ENCODE results near the gene KIFAP3.
"Not testable (repeated sequence)": the region's sequence is repeated elsewhere in the genome, so short reads cannot be mapped to it uniquely, and the experiment has no call there.

GRCh38 chr1:169918220-169918619, 156.3 kb downstream of the KIFAP3 start:
- TF ChIP-seq CTCF (IDR thresholded peaks at IDR 0.05; ENCODE audit: low read depth, low read length, missing input control); REST (IDR thresholded peaks at IDR 0.05); GABPA (IDR thresholded peaks at IDR 0.05 in 1 of 2, conservative IDR thresholded peaks at IDR 0.05 in 1 of 2); MAX (IDR thresholded peaks at IDR 0.05); JUND (IDR thresholded peaks at IDR 0.05); RAD21 (IDR thresholded peaks at IDR 0.05); ATF3 (IDR thresholded peaks at IDR 0.05); HNF4G (IDR thresholded peaks at IDR 0.05); ZBTB33 (IDR thresholded peaks at IDR 0.05); YY1 (IDR thresholded peaks at IDR 0.05); NR2F2 (IDR thresholded peaks at IDR 0.05); HNF4A (conservative IDR thresholded peaks at IDR 0.05); EGR1 (IDR thresholded peaks at IDR 0.05; ENCODE audit: low read depth in 2 of 2); TAF1 (conservative IDR thresholded peaks at IDR 0.05): not testable (repeated sequence)
